Ammon's horn (tissue), 1 donor: Measurements from ENCODE around the gene UNC13A.

Experiments used
- DNase-seq: peaks from one replicate; pipeline ENCODE4 v3.0.0-alpha.2; 2016; ENCODE audit warnings: low spot score

The UNC13A gene

DNA sequence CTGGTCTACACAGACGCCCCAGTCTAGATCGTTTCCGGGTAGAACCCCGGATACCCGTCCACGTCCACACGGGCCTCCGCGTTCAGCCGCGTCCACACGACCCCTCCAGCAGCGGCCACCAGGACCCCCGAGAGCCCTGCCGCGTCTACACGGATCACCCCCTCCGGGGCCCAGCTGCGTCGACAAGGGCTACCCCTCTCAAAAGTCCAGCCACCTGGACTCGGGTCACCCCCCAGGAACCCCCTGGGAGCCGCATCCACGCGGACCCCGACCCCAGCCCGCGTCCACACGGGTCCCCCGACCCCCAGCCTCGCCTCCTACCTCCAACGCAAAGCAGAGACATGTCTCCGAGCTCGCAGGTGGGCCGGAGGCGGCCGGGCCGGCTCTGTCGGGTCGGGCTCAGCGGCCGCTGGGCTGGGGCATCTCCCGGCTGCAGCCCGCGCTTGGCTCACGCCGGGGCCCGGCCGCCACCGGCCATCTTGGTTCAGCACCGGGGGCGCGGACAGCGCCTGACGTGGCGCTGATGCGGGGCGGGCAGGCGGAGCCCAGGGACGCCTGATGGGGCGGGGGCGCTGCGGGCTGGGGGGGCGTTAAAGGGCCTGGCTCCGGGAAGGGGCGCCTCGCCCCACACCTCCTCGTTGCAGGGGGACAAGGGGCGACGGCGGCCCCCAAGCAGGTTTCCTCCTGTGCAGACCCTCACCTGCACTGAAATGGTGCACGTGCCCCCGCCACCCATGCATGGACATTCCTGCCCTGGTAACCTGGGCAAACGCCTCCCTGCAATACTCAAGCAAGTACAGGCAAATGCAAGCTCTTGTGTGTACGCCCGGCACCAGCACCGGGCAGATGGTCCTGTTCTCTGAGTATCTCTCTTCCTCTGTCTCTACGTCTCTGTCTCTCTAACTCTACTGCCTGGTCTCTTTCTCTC, at the start of gene UNC13A:
UNC13A (minus strand) TSS at position 498 of the 928 bp plus-strand sequence; CDS start at position 343, 155 bp downstream.
- DNase-seq: peak; percentile 66

DNA sequence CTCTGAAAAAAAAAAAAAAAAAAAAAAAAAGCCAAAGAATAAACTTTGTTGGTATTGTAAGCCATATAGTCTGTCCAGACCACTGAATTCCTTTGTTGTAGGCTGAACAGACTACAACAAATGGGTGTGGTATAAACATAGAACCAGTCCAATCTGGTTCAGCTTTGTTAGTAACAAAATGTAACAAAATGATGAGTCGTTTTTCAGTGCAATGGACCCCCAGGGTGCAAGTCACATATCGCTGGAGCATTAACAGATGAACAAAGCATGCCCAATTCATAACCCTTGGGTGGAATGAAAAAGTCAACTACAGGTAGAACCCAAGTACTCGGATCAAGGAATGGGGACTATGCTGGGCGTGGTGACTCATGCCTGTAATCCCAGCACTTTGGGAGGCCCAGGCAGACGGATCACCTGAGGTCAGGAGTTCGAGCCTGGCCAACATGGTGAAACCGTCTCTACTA, 49.6 kb upstream of the UNC13A start:
- no peak for DNase-seq

DNA sequence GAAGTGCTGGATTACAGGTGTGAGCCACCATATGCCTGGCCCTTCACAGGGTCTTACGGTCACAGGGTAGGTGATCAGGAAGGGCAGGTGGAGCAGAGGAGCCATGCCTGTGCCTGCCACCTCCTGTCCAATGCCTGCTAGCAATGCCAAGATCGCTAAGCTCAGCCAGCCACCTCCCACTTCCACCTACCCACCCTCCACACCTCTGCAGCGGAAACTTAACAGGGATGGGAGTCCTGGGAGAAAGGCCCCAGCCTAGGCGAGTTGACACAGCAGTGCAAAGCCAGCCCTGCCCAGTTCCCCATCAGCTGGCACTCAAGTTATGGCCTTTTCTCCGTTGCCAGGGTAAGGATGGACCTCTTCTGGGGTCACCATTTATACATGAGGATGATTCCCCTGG, 47.3 kb upstream of the UNC13A start:
- DNase-seq: no peak

DNA sequence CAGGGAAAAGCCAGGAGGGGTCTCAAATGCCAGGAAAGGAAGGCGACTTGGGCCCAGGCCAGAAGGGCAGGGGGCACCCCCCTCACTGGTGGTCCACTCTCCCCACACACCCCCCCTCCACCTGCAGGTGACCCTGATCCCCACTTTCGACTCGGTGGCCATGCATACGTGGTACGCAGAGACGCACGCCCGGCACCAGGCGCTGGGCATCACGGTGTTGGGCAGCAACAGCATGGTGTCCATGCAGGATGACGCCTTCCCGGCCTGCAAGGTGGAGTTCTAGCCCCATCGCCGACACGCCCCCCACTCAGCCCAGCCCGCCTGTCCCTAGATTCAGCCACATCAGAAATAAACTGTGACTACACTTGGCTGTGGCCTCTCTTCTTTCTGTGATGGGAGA, 46.0 kb upstream of the UNC13A start:
- DNase-seq: no peak

DNA sequence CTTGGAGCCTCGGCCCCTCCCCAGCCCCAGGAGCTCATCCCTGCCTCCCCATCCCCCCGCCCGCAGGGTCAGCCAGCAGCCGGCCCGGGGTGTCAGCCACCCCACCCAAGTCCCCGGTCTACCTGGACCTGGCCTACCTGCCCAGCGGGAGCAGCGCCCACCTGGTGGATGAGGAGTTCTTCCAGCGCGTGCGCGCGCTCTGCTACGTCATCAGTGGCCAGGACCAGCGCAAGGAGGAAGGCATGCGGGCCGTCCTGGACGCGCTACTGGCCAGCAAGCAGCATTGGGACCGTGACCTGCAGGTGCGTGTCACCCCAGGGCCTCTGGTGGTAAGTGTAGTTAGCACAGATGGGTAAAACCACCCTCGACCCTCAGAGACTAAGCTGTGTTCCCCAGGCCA, 45.0 kb upstream of the UNC13A start:
- no peak for DNase-seq

DNA sequence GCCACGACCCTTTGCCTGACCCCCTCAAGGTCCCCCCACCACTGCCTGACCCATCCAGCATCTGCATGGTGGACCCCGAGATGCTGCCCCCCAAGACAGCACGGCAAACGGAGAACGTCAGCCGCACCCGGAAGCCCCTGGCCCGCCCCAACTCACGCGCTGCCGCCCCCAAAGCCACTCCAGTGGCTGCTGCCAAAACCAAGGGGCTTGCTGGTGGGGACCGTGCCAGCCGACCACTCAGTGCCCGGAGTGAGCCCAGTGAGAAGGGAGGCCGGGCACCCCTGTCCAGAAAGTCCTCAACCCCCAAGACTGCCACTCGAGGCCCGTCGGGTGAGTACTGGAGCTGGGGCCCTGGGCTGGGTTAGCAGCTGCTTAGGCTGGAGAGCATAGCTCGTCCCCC, 39.7 kb upstream of the UNC13A start:
- no peak for DNase-seq

DNA sequence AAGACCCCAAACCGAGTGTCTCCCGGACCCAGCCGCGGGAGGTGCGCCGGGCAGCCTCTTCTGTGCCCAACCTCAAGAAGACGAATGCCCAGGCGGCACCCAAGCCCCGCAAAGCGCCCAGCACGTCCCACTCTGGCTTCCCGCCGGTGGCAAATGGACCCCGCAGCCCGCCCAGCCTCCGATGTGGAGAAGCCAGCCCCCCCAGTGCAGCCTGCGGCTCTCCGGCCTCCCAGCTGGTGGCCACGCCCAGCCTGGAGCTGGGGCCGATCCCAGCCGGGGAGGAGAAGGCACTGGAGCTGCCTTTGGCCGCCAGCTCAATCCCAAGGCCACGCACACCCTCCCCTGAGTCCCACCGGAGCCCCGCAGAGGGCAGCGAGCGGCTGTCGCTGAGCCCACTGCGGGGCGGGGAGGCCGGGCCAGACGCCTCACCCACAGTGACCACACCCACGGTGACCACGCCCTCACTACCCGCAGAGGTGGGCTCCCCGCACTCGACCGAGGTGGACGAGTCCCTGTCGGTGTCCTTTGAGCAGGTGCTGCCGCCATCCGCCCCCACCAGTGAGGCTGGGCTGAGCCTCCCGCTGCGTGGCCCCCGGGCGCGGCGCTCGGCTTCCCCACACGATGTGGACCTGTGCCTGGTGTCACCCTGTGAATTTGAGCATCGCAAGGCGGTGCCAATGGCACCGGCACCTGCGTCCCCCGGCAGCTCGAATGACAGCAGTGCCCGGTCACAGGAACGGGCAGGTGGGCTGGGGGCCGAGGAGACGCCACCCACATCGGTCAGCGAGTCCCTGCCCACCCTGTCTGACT, 39.0 kb upstream of the UNC13A start:
- no peak for DNase-seq

DNA sequence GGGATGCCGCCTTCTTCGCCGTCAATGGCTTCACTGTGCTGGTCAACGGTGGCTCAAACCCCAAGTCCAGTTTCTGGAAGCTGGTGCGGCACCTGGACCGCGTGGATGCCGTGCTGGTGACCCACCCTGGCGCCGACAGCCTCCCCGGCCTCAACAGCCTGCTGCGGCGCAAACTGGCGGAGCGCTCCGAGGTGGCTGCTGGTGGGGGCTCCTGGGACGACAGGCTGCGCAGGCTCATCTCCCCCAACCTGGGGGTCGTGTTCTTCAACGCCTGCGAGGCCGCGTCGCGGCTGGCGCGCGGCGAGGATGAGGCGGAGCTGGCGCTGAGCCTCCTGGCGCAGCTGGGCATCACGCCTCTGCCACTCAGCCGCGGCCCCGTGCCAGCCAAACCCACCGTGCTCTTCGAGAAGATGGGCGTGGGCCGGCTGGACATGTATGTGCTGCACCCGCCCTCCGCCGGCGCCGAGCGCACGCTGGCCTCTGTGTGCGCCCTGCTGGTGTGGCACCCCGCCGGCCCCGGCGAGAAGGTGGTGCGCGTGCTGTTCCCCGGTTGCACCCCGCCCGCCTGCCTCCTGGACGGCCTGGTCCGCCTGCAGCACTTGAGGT, 38.1 kb upstream of the UNC13A start:
- DNase-seq: no peak

DNA sequence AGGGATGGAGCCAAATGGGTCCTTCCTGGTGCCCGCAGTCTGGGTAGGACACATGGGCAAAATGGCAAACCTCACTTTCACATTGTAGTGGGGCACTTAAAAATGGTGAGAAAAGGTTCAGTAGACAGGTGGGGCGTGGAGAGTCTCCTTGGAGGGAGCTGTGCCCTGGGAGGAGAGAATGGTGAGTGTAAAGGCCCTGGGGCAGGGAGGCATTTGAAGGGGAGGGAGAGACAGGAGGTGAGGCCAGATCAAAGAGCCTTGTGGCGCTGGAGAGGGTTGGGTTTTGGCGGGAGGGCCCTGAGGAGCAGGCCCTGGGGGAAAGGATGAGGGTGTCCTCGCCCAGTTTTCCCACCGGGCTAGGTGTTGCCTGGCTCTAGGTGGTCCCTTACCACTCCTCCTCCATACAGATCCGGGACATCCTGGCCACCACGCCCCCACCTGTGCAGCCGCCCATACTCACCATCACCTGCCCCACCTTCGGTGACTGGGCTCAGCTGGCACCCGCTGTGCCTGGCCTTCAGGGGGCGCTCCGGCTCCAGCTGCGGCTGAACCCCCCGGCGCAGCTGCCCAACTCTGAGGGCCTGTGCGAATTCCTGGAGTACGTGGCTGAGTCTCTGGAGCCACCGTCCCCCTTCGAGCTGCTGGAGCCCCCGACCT, 37.4 kb upstream of the UNC13A start:
- DNase-seq: no peak

DNA sequence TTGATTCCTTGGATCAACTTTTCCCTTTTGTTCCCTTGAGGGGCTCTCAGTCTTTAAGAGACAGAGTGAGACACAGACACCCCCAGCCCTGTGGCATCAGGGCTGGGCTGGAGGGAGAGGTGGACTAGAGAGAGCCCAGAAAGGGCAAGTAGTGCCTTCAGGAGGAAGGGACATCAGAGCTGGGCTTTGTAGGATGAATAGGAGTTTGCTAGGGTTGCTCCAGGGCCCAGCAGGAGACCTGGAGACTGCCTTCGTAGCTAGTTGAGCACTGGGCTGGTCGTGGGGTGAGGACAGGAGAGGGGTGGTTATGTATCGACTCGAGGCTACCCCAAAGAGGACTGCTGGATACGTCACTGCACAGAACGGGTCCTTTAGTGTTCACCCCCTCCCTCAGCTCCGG, 36.5 kb upstream of the UNC13A start:
- no peak for DNase-seq

DNA sequence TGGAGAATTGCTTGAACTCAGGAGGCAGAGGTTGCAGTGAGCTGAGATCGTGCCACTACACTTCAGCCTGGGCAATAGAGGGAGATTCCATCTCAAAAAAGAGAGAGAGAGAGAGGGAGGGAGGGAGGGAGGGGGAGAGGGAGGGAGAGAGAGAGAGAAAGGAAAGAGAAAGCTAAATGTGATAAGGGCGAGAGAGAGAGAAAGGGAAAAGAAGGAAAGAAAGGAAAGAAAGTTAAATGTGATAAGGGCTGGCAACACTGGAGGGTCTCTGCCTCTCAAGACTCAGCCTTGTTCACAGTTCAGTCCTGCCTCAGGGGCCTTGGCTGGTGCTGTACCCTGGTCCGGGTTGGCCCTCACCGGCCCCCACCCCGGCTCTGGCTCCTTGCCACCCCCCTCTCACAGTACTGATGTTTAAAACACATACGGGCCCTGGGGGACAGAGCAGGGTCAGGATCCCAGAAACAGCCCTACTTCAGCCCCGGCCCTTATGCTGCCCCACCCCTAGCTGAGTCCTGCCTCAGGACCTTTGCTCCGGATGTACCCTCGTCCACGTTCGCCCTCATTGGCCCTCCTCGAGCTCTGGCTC, 34.6 kb upstream of the UNC13A start:
- DNase-seq: no peak

DNA sequence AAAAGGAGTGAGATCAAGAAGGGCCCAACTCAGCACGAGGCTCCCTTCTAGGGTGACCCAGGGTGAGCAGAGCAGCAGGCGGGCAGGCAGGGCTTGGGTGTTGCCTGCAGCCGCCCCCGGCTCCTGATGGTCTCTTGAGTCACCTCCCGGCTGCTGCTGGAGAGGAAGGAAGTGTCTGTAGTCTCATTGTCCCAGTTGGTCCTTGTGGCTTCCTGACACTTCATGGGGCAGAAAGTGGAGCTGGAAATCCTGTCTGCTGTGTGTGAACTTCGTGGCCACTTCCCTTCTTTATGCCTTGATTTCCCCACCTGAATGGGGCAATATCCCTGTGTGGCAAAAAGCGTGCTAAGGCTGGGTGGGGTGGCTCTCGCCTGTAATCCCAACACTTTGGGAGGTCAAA, 33.7 kb upstream of the UNC13A start:
- peak; percentile 57 for DNase-seq

DNA sequence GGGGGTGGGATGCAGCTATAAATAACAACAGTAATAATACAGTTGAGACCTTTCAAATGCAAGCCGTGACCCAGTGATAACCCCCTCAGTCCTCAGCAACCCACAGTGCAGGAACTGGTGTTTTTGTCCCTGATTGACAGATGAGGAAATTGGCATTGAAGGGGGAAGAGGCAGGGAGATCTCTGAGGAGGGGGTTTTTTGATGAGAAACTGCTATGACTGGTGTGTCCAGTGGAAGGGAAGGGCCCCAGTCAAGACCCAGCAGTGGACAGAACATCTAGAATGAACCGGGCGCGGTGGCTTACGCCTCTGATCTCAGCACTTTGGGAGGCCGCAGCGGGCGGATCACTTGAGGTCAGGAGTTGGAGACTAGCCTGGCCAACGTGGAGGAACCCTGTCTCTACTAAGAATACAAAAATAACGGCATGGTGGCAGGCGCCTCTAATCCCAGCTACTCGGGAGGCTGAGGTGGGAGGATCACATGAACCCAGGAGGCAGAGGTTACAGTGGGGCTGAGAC, 33.0 kb upstream of the UNC13A start:
- no peak for DNase-seq

DNA sequence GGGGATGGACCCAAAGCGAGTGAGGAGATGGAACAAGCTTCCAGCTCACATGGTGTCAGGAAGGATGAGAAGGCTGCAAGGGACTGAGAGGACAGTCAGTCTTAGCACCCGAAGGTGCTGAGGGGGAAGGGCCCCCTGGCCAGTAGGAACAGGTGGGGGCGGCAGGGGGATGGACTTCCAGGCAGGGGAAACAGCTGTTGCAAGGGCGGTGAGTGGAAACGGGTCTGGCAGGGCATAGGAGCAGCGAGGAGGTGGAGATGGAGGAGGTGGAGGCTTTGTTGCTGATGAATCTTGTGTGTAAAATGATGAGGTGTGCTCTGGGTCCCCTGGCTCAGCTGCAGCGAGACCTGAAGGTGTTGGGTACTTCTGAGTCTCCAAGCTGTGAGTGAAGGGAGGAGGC, 32.3 kb upstream of the UNC13A start:
- DNase-seq: peak; percentile 24

DNA sequence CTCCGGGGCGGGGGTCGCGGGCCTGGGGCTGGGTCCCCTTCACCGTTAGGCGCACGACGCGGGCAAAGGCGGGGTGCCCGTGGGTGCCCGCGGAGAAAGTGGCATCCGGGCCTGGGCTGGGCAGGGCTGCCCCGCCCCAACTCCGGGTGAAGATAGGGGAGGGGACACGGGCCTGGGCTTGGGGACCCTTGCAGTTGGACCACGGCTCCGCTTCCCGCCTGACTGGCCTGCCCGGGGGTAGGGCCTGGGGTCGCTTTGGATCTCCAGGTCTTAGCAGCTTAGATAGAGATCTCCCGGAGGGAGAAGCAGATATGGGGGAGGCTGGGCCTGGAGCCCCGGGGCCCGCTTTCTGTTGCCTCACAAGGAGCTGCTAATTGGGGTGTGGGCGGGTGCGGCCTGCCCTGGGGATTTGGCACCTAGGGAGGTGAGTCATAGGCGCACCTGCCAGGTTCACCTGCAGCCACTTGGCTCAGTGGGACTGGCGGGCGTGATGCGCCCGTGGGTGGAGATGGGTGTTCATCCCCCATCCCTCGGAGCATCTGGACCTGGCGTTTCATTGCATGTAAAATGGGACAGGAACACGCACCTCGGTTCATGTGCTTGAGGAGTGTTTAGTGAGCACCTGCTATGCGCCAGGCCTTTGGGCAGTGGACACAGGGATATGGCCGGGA, 31.7 kb upstream of the UNC13A start:
- no peak for DNase-seq

DNA sequence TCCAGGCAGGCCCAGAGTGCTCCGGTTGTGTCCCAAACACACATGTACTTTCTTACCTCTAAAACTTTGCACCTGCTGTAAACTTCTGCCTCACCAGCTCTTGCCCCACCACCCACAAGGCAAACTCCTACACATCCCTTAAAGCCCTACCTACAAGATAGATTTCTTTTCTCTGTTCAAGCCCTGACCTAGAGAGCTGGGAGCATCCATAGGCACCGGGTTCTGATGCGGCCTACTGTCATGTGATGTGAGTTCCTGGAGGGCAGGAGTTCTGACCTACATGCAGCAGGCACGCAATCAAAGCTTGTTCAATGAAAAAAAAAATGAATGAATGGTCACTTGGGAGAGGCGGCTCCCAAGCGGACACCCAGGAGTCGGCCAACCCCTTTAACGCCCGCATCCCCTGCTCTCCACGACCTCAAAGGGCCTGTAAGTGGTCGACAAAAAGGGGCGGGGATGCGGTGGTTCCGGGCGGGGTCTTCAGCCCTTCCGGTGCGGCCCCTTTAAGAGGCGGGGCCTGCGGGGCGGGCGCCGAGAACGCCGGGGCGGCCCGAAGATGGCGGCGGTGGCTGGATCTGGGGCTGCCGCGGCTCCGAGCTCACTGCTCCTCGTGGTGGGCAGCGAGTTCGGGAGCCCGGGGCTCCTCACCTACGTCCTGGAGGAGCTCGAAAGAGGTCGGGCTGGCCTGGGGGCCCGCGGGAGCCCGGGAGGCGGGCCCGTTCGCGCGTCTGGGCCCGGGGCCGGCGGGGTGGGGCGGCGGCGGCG, 31.0 kb upstream of the UNC13A start, which contains the start of gene MAP1S:
MAP1S (plus strand) TSS at position 534 of the 765 bp plus-strand sequence; CDS start at position 557, 23 bp downstream.
- DNase-seq: peak; percentile 50

DNA sequence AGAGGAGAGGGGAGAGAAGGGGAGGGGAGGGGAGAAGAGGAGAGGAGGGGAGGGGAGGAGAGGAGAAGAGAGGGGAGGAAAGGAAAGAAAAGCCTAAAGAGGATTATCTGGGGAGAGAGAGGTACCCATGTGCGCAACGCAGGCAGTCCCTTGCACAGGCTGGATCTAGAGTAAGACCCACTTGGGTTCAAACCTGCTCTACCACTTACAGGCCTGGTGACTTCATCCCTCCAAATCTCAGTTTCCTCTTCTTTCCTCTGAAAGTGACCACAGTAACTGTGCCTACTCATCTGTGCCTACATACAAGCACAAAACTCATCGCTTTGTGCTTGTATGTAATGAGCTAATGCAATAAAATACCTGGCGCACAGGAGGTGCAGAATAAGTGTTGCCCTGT, 30.4 kb upstream of the UNC13A start:
- no peak for DNase-seq

DNA sequence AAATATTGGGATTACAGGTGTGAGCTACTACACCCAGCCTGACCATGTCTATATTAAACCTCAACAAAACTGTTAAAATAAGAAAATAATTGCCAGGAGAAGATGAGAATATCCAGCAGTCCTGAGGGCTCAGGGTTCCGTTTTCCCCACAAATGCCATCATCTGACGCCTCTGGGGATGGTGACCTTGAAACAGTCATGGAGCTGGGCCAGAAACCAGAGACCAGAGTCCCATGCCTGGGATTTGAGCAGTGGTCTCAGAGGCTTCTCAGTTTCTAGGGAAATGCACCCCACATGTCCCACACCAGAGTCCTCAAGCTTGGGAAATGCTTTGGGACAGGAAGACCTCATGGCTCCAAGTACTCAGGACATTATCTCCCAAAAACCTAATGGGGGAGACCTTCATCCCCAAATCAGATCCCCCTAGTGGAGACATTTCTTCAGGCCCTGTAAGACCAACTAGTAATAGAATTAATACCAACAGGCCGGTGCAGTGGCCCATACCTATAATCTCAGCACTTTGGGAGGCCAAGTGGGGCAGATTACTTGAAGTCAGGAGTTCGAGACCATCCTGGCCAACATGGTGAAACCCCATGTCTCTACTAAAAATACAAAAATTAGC, 28.3 kb upstream of the UNC13A start:
- DNase-seq: no peak

DNA sequence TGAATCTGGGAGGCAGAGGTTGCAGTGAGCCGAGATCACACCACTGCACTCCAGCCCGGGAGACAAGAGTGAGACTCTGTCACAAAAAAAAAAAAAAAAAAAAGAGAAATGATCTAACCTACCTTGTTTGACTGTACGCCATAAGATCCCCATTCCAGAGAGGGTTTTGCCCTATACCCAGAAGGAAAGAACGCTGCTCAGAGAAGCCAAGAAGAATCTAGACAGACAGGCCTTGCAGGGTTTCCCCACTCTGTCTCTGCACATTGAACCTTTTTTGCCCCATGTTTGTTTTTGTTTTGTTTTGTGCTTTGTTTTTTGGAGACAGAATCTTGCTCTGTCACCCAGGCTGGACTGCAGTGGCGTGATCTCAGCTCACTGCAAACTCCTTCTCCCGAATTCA, 23.7 kb upstream of the UNC13A start:
- no peak for DNase-seq
